Epithelial cell of esophagus (primary cell): Measurements from ENCODE around the gene GPC5.

Experiments used
- DNase-seq: peaks from one replicate; pipeline ENCODE4 v3.0.0; 2010; ENCODE audit warnings: low read depth
- H3K4me3 ChIP-seq: 2 replicates; pipeline ENCODE4 v1.5.1; 2011; ENCODE audit warnings: mild to moderate bottlenecking, low read length, control low read depth
- CTCF ChIP-seq: IDR thresholded peaks from 2 replicates; pipeline ENCODE4 v1.5.1; 2011; ENCODE audit warnings: low read depth, mild to moderate bottlenecking, low read length, control low read depth, inconsistent platforms; ENCODE audit not compliant: insufficient read depth; ENCODE audit errors: missing control alignments

The GPC5 gene

GRCh38 chr13:92316030-92316429, 917.6 kb downstream of the GPC5 start:
- DNase-seq: no peak
- TF ChIP-seq CTCF: no peak
- H3K4me3 ChIP-seq: no peak overlapping the region

GRCh38 chr13:92317066-92317465, 918.6 kb downstream of the GPC5 start:
- DNase-seq: no peak
- no peak for TF ChIP-seq CTCF
- no peak overlapping the region for H3K4me3 ChIP-seq

GRCh38 chr13:92320323-92320722, 921.9 kb downstream of the GPC5 start:
- DNase-seq: no peak
- TF ChIP-seq CTCF: no peak
- no peak overlapping the region for H3K4me3 ChIP-seq

- no peak for DNase-seq
- H3K4me3 ChIP-seq: no peak overlapping the region
- no peak for TF ChIP-seq CTCF
Measured at GRCh38 chr13:92321174-92321573, 922.8 kb downstream of the GPC5 start.

GRCh38 chr13:92345627-92346026, 947.2 kb downstream of the GPC5 start:
- no peak for DNase-seq
- no peak for TF ChIP-seq CTCF
- H3K4me3 ChIP-seq: no peak overlapping the region

- no peak for TF ChIP-seq CTCF
- DNase-seq: no peak
- no peak overlapping the region for H3K4me3 ChIP-seq
Measured at GRCh38 chr13:92346046-92346445, 947.6 kb downstream of the GPC5 start.

- DNase-seq: no peak
- H3K4me3 ChIP-seq: no peak overlapping the region
- no peak for TF ChIP-seq CTCF
Measured at GRCh38 chr13:92354583-92354982, 956.2 kb downstream of the GPC5 start.
